KMS-11 (cell line): ENCODE results near the gene FAM186B.

Experiments
- H2AFZ ChIP-seq: fragments of 200-600 bp; sonication (generic); 2 replicates; pipeline ENCODE4 v1.6.1; 2016; ENCODE audit warnings: antibody characterized with exemption, mixed run types, low read depth
- H3K27ac ChIP-seq: fragments of 200-600 bp; sonication (generic); 2 replicates; pipeline ENCODE4 v1.6.1; 2016; ENCODE audit warnings: mild to moderate bottlenecking, mixed run types
- H3K27me3 ChIP-seq: fragments of 200-600 bp; sonication (generic); 2 replicates; pipeline ENCODE4 v1.6.1; 2017; ENCODE audit warnings: mild to moderate bottlenecking, low read depth, mixed run types, moderate library complexity; ENCODE audit not compliant: insufficient read depth
- H3K36me3 ChIP-seq: fragments of 200-600 bp; sonication (generic); 2 replicates; pipeline ENCODE4 v1.6.1; 2017; ENCODE audit warnings: mild to moderate bottlenecking, mixed run types; ENCODE audit not compliant: insufficient read depth
- H3K4me1 ChIP-seq: fragments of 200-600 bp; sonication (generic); 2 replicates; pipeline ENCODE4 v1.6.1; 2016; ENCODE audit warnings: mild to moderate bottlenecking, low read depth, mixed run types; ENCODE audit not compliant: poor library complexity, severe bottlenecking
- H3K4me2 ChIP-seq: fragments of 200-600 bp; sonication (generic); 2 replicates; pipeline ENCODE4 v1.7.0; 2016; ENCODE audit warnings: mild to moderate bottlenecking, mixed run types
- H3K4me3 ChIP-seq: fragments of 200-600 bp; sonication (generic); IDR thresholded peaks from 2 replicates; pipeline ENCODE4 v1.6.1; 2017; ENCODE audit warnings: low read depth, low read length, mixed read lengths; ENCODE audit not compliant: insufficient read depth
- H3K79me2 ChIP-seq: fragments of 200-600 bp; sonication (generic); 2 replicates; pipeline ENCODE4 v1.6.1; 2016; ENCODE audit warnings: low read depth, mixed run types; ENCODE audit not compliant: insufficient read depth
- H3K9ac ChIP-seq: fragments of 200-600 bp; sonication (generic); 2 replicates; pipeline ENCODE4 v1.6.1; 2016; ENCODE audit warnings: mild to moderate bottlenecking, mixed run types
- H4K20me1 ChIP-seq: fragments of 200-600 bp; sonication (generic); 2 replicates; pipeline ENCODE4 v1.6.1; 2016; ENCODE audit warnings: mild to moderate bottlenecking, mixed run types; ENCODE audit not compliant: insufficient read depth
- TF ChIP-seq, protein P1 (sequence below): fragments of 200-600 bp; sonication (generic); conservative IDR thresholded peaks from 2 replicates; pipeline ENCODE4 v1.6.1; 2017; ENCODE audit warnings: low read depth, mild to moderate bottlenecking, antibody characterized with exemption, low read length, moderate library complexity, mixed read lengths

FAM186B gene

DNA sequence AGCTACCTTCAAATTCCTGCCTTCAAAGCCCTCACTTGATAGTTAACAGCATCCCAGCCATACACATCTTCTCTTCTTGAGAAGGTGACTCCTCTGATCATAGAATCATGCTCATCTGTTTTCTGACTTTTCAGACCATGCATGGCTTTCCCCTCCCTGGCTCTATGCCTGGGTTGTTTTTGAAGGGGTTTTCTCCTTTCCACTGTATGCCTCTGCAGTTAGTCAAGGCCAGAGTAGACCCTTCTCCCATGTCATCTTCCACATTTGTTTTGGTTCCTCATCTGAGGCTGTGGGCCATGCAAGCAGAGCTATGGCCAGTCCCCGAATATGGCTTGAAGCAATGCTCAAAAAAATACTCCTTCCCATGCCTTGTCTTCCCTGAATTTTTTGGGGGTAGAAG lies 23.2 kb downstream of the FAM186B start:
- no peaks in the 10 kb centered on the region for H3K36me3 ChIP-seq
- H4K20me1 ChIP-seq, result no peaks in the 10 kb centered on the region
- no peak overlapping the region for H2AFZ ChIP-seq
- no peak overlapping the region; the same call in 1 of the 2 replicates for H3K27ac ChIP-seq
- TF ChIP-seq, protein P1, sequence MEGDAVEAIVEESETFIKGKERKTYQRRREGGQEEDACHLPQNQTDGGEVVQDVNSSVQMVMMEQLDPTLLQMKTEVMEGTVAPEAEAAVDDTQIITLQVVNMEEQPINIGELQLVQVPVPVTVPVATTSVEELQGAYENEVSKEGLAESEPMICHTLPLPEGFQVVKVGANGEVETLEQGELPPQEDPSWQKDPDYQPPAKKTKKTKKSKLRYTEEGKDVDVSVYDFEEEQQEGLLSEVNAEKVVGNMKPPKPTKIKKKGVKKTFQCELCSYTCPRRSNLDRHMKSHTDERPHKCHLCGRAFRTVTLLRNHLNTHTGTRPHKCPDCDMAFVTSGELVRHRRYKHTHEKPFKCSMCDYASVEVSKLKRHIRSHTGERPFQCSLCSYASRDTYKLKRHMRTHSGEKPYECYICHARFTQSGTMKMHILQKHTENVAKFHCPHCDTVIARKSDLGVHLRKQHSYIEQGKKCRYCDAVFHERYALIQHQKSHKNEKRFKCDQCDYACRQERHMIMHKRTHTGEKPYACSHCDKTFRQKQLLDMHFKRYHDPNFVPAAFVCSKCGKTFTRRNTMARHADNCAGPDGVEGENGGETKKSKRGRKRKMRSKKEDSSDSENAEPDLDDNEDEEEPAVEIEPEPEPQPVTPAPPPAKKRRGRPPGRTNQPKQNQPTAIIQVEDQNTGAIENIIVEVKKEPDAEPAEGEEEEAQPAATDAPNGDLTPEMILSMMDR, result no peak
- no peaks in the 10 kb centered on the region for H3K27me3 ChIP-seq
- no peak overlapping the region for H3K4me3 ChIP-seq
- H3K4me1 ChIP-seq, result peaks cover 35% of the 10 kb centered on the region
- no peaks in the 10 kb centered on the region for H3K79me2 ChIP-seq
- no peak overlapping the region for H3K9ac ChIP-seq
- H3K4me2 ChIP-seq, result no peak overlapping the region; the same call in 1 of the 2 replicates

DNA sequence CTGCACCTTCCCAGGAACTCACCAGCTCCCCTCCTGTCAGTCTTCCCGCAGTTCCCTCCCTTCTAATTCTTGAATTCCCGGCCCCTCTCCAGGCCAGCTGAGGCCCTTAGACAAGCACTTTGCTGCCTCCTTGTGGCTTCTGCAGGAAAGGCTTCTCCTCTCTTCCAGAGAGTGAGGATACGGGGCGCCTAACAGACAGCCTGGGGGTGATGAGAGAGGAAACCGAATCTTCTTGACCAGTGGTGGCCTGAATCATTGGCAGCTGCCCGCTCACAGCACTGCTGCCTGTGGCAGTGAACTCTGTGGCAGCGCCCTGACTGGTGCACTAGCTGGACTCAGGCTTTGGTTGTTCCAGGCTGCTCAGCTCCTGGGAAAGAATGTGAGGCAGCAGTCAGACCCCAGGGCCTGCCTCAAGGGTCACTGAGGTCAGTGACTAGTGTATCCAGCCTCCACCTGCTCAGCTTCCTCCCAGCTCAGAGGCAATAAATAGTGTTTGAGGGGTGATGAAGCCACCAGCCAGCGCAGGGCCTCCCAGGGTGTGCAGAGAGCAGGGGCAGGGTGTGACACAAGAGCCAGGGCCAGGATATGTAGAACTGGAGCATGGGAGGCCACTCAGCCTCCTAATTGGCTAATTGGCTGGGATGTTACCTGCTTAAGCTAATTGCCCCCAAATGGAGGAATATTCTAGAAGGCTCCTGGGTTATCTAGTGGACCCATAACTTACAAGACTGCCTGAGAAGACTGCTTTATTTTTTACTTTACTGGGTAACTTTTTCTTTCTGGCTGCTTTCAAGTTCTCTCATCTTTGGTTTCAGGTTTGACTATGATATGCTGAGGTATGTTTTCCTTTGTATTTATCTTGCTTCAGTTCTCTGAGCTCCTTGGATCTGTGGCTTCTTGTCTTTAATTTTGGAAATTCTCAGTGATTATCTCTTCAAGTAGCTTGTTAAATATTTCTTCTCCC lies 24.6 kb downstream of the FAM186B start:
- Histone ChIP-seq H3K4me3 (no peak overlapping the region), H3K4me1 (peaks cover 35% of the 10 kb centered on the region), H3K27ac (peak overlapping the region; percentile 54), H3K27me3 (no peaks in the 10 kb centered on the region), H3K36me3 (no peaks in the 10 kb centered on the region), H3K4me2 (peak overlapping the region; percentile 75), H3K79me2 (no peaks in the 10 kb centered on the region), H4K20me1 (no peaks in the 10 kb centered on the region), H2AFZ (peak overlapping the region; percentile 16; the same call in 1 of the 2 replicates), H3K9ac (peak overlapping the region; percentile 16; the same call in 1 of the 2 replicates)
- TF ChIP-seq, protein P1, result peak; percentile 93

DNA sequence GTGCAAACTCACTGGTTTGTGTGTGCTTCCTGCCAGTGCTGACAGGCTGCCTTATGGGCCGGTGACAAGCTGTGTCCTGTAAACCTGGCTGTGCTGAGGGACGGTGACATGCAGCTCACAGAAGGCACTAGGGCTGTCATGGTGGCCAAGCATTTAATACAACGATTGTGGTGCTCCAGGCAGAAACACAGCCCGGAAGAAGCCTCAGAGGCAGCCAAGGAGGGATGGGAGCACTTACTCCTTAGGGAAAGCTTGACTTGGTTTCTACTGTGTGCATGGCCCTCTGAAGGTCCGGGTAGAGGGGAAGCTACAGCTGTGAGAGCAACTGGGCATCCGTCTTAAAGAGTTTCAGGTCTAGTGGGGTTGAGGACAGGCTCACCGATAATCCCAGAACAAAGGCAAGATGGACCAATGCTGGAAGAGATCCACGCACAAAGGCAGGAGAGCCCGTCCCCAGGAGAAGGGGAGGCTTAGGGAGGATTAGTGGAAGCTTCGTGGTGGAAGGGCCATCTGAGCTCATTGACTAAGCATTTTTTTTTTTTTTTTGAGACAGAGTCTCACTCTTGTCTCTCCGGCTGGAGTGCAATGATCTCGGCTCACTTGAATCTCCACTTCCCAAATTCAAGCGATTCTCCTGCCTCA lies 26.8 kb downstream of the FAM186B start:
- Histone ChIP-seq H3K79me2 (no peaks in the 10 kb centered on the region), H3K36me3 (no peaks in the 10 kb centered on the region; the same call in 1 of the 2 replicates), H3K27ac (no peak overlapping the region), H2AFZ (no peak overlapping the region), H3K4me2 (no peak overlapping the region), H3K9ac (no peak overlapping the region), H3K4me3 (no peak overlapping the region), H3K4me1 (peaks cover 35% of the 10 kb centered on the region), H4K20me1 (no peaks in the 10 kb centered on the region), H3K27me3 (no peaks in the 10 kb centered on the region)
- TF ChIP-seq, protein P1, result no peak

DNA sequence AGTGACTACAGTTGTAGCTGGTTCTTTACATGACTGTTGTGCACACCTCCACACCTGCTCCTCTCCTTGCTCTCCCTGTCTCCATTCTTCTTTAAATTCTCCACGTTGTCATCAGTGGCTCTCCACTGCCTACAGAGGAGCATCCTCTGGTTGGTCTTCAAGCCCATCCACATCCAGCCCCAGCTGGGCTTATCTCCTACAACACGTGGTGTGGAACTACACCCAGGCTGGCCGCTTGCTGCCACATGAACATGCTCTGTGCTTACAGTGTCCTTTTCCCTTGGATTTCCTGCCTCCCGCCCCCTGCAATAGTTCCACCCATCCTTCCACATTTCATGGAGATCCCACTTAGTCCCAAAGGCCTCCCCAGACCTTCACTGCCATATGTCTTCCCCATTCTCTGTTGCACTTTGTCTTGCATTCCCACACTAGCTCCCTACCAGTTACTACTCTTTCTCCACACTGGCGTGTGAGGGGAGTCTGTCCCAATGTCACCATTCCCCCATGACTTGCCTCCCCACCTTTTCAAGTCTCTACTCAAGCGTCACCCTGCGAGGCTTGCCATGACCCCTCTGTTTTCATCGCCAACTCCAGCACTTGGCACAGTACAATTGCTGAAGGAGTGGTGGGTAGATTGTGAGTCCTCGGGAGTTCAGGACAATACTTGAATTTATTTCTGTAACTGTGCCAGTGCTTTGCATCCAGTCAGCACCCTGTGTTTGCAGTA lies 27.7 kb downstream of the FAM186B start:
- Histone ChIP-seq H3K27ac (no peak overlapping the region), H3K4me1 (peaks cover 33% of the 10 kb centered on the region), H3K36me3 (no peaks in the 10 kb centered on the region; the same call in 1 of the 2 replicates), H2AFZ (no peak overlapping the region), H3K9ac (no peak overlapping the region), H3K4me2 (no peak overlapping the region), H3K4me3 (no peak overlapping the region), H4K20me1 (no peaks in the 10 kb centered on the region), H3K27me3 (no peaks in the 10 kb centered on the region), H3K79me2 (no peaks in the 10 kb centered on the region)
- TF ChIP-seq, protein P1, result no peak
